Peyer's patch (tissue), 4 donors: Measurements from ENCODE around the gene LRP4.

ENCODE experiments used
- POLR2A ChIP-seq, 2 donors: fragments of 450-650 bp; IDR thresholded peaks; one replicate each; pipeline ENCODE4 v1.5.1; 2017; ENCODE audit warnings: antibody characterized with exemption in 2 of 2, mild to moderate bottlenecking in 2 of 2, moderate library complexity in 2 of 2
- TF ChIP-seq, protein P1 (sequence below), 6 experiments: fragments of 450-650 bp in 4 of 6; fragments of 200-600 bp in 2 of 6; sonication (generic) in 1 of 6; IDR thresholded peaks; one replicate each; pipeline ENCODE4 v1.5.1; 2017 to 2019; ENCODE audit warnings: antibody characterized with exemption in 6 of 6, mild to moderate bottlenecking in 3 of 6, moderate library complexity in 1 of 6

DNA sequence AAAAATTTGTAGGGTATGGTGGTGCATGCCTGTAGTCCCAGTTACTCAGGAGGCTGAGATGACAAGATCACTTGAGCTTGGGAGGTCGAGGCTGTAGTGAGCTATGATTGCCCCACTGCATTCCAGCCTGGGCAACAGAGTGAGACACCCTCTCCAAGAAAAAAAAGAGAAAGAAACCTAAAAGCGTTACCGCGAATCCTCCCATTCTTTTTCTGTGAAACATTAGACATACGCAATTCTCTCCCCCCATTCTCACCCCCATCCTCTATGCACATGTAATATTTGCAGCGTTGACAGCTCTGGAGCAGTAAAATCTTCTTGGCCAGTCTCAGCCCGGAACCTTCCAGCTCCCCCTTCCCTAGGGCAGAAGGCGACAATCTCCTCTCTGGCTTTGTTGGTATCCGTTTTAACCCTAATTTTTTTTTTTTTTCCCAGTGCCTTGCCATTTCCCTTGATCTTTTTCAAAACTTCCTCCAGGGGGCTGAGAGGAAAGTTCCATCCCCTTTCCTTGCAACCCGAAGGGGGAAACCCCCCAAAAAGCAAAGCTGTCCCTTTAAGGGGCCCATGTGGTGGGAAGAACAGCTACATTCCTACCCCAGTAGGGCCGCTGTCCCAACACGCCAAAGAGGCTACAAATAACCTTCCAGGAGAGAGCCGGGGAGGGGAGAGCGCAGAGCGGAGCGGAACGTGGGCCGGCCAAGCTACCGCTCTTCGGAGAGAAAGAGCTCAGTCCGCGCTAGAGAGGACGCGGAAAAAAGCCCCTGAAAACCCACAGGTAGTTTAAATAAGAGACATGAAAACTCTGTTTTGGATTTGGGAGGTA is 1.9 kb downstream of the LRP4 start:
- TF ChIP-seq, protein P1, sequence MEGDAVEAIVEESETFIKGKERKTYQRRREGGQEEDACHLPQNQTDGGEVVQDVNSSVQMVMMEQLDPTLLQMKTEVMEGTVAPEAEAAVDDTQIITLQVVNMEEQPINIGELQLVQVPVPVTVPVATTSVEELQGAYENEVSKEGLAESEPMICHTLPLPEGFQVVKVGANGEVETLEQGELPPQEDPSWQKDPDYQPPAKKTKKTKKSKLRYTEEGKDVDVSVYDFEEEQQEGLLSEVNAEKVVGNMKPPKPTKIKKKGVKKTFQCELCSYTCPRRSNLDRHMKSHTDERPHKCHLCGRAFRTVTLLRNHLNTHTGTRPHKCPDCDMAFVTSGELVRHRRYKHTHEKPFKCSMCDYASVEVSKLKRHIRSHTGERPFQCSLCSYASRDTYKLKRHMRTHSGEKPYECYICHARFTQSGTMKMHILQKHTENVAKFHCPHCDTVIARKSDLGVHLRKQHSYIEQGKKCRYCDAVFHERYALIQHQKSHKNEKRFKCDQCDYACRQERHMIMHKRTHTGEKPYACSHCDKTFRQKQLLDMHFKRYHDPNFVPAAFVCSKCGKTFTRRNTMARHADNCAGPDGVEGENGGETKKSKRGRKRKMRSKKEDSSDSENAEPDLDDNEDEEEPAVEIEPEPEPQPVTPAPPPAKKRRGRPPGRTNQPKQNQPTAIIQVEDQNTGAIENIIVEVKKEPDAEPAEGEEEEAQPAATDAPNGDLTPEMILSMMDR (IDR thresholded peaks at IDR 0.05), result peak in 3 of 6 experiments; percentile 12 to 19 (median 15)
- no peak for TF ChIP-seq POLR2A (IDR thresholded peaks at IDR 0.05)
